ENCODE measurements around the gene MORF4L1. TPM values are rescaled to one million over a fixed set of nuclear protein-coding genes. Genes with fewer than 3 reads are reported as not detected.
"Not testable (repeated sequence)": the region's sequence is repeated elsewhere in the genome, so short reads cannot be mapped to it uniquely, and the experiment has no call there.

Gene MORF4L1
- total RNA-seq, 1 donor from 2014 or later = 329 TPM

- not testable (repeated sequence) for DNase-seq (ENCODE audit: low read depth in 2 of 2)
Measured at GRCh38 chr15:78900819-78901533, 28.3 kb downstream of the MORF4L1 start.

DNA sequence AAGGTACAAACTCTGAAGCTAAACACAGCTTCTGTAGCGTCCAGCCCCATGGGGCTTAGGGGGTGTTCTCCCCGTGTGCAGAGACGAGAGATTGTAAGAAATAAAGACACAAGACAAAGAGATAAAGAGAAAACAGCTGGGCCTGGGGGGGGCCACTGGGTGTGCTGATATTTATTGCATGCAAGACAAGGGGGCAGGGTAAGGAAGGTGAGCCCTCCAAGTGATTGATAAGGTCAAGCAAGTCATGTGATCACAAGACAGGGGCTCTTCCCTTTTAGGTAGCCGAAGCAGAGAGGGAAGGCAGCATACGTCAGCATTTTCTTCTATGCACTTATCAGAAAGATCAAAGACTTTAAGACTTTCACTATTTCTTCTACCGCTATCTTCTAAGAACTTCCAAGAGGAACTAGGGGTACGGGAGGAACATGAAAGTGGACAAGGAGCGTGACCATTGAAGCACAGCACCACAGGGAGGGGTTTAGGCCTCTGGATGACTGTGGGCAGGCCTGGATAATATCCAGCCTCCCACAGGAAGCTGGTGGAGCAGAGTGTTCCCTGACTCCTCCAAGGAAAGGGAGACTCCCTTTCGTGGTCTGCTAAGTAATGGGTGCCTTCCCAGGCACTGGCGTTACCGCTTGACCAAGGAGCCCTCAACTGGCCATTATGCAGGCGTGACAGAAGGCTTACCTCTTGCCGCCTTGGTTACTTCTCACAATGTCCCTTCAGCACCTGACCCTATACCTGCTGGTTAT, 29.8 kb downstream of the MORF4L1 start:
- DNase-seq (ENCODE audit: low read depth in 2 of 2) = not testable (repeated sequence)

DNA sequence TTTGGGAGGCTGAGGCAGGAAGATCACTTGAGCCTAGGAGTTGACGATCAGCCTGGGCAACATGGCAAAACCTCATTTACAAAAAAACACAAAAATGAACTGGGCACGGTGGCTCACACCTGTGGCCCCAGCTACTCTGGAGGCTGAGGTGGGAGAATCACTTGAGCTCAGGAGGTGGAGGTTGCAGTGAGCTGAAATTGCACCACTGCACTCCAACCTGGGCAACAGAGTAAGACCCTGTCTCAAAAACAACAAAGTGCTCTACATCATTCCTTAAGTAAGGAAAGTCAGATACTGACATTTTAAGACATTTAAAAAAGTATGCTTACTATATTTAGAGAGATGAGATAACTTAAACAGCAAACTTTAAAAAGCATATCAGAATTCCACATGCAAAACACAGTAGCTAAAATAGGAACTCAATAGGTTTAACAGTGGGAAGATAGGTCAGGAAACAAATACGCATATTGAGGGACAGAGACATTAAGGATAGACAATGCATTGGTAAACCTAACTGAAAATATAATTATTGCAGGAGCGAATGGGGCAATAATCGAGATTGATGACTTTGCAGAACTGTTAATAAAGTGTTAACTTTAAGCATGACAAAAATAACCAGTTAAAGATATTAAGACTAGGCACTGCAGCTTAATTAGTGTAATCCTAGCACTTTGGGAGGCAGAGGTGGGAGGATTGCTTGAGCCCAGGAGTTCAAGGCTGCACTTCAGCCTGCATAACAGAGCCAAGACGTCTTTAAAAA, 32.1 kb downstream of the MORF4L1 start:
- no peak for DNase-seq (ENCODE audit: low read depth in 2 of 2)

DNA sequence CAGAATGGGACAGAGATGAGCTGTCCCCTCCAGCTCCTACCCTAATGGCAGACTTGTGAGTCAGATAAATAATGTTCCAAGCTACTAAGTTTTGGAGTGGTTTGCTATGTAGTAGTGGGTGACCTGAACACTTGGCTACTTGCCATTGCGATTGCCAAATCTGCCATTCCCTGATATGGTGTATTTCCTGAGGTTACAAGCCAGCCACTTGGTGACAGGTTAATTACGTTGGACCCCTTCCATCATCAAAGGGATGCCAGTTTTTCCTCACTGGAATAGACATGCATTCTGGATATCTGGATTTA, 33.6 kb downstream of the MORF4L1 start:
- peak; percentile 81 to 84 for DNase-seq (ENCODE audit: low read depth in 2 of 2)

GRCh38 chr15:78907577-78907976, 34.9 kb downstream of the MORF4L1 start:
- DNase-seq (ENCODE audit: low read depth in 2 of 2) = no peak

DNA sequence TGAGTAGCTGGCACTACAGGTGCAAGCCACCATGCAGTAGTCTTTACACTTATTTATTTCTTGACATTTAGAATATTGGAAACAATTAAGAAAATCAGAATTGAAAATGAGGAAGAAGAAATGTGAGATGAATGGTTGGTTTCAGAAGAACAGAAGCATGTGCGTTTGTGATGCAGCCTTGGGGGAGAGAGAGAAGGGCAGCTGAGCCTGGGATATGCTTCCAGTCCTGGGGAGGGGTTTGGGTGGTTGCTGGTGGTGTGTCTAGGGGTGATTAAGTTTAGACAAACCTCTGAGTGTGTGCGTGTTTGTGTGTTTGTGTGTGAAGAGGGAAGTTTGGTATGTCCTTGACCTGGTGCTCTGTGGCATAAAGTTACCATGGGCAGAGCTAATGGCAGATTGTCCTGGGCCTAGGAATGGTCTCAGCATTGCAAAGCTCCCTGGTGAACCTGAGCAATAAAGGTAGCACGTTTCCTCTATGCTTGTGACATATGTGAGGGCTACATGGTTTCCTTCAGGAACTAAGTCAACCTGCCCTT, 36.5 kb downstream of the MORF4L1 start:
- no peak for DNase-seq (ENCODE audit: low read depth in 2 of 2)

GRCh38 chr15:78909791-78910228, 37.1 kb downstream of the MORF4L1 start:
- DNase-seq (ENCODE audit: low read depth in 2 of 2) = peak in 1 of 2 donors; percentile 61

GRCh38 chr15:78910271-78910670, 37.6 kb downstream of the MORF4L1 start:
- no peak for DNase-seq (ENCODE audit: low read depth in 2 of 2)

- no peak for DNase-seq (ENCODE audit: low read depth in 2 of 2)
Measured at GRCh38 chr15:78912316-78912715, 39.6 kb downstream of the MORF4L1 start.

DNA sequence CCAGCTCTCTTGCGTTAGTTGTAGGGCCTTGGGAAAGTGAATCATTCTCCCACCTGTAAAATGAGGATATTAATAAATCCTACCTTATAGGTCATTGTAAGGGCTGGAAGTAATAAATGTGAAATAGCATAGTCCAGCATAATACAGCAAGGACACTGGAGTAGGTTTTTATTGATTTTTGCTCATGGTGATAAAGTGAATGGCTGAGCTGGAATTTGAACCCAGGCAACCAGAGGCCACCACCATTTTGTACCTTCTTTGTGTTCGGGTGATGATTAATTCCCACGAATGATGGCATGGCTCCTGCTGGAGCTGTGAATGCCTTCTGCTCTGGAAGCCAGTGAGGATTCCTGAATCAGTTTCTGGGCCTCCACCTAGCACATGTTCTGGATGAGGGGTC, 40.3 kb downstream of the MORF4L1 start:
- DNase-seq (ENCODE audit: low read depth in 2 of 2) = no peak

DNA sequence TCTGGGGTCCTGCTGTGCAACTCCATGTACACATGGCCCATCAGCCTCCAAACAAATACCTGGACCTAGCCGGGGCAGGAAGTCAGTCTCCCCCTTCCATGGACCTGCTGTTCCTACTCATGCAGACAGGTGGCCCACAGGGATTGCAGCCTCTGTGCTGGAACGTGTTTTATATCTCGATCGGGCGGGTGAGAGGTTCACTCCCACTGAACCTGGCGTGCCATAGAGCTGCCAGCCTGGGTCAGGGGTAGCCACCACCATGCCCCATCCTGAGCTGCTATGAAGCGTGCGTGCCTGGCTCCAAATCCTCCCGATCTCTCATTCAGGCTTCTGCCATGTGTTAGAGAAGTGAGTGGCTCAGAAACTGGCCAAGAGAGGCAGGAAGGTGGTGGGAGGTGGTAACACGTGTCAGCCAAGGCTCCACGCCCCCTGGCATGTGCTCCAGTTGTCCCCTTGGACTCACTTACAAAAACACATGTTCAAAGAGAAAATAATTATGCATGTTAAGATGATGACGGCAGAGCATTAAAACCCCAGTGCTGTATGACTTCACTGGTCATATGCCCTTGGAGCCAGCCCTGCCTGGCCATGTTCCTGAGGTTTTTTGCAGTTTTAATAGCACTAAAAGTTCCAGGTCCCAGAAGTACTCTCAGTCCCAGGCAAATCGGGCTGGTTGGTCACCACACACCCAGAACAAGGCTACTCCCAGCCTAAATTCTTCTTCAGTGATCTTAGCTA, 41.5 kb downstream of the MORF4L1 start:
- no peak for DNase-seq (ENCODE audit: low read depth in 2 of 2)

DNA sequence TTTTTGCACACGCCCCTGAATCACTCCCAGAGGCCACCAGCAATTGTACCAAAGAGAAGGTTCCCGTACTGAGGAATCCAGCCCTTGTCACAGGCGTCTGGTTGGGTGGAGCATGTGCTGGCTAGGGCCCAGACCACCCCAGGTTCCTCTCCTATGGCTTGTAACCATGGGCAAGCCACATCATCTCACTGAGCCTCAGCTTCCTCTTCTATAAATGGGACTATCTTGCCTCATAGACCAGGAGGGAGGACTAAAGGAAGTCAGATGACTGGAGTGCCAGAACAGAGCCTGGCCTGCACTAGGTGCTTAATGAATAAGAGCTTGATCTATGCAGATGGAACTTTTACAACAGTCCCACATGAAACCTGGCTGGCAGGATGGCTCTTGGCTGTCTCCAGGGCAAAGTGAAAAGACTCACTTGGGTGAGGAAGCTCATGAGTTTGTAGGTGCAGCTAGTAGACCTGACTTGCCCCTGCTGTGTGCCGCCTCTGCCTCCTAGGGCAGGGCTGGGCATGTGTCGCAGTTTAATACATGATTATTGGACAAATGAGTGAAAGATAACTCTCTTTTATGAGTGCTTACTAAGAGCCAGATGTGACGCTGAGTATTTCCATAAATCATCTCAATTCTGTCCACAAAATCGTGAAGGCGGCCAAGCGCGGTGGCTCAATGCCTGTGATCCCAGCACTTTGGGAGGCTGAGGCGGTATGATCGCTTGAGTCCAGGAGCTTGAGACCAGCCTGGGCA, 42.8 kb downstream of the MORF4L1 start:
- no peak for DNase-seq (ENCODE audit: low read depth in 2 of 2)

- DNase-seq (ENCODE audit: low read depth in 2 of 2) = no peak
Measured at GRCh38 chr15:78916088-78916487, 43.4 kb downstream of the MORF4L1 start.

DNA sequence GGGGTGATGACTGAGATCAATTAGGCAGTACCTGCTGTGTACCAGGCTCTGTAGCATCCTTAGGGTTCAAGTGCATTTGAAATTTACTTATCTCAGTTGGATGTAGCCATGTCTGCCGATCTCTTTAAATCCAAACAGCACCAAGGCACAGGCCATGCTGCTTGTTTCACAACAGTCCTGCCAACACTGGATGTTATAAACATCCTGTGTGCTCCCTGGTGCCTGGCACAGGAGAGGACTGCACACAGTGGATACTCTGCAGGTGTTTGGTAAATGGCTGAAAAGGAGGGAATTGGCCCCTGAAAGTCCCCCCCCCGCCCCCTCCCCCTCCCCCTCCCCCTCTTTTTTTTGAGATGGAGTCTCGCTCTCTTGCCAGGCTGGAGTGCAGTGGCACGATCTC, 45.2 kb downstream of the MORF4L1 start:
- no peak for DNase-seq (ENCODE audit: low read depth in 2 of 2)

DNA sequence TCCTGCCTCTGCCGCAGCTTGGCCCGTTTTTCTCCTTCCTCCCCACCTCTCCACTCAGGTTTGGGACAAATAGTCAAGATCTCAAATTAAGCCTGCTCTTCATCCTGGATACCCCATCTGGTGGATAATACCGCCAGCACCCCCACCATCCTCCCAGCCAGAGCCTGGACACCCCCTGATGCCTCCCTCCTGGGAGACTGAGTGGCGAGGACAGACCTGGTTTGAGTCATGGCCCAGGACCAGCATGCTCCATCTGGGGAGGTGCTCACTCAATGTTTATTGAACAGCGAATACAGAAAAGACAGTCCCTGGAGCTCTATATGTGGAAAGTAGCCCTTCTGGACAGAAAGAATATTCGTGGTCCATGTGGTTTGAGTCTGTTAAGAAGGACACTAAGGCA, 48.8 kb downstream of the MORF4L1 start:
- no peak for DNase-seq (ENCODE audit: low read depth in 2 of 2)

GRCh38 chr15:78921940-78922339, 49.2 kb downstream of the MORF4L1 start:
- no peak for DNase-seq (ENCODE audit: low read depth in 2 of 2)

GRCh38 chr15:78922527-78922926, 49.8 kb downstream of the MORF4L1 start:
- DNase-seq (ENCODE audit: low read depth in 2 of 2) = no peak

- no peak for DNase-seq (ENCODE audit: low read depth in 2 of 2)
Measured at GRCh38 chr15:78923015-78923414, 50.3 kb downstream of the MORF4L1 start.

- DNase-seq (ENCODE audit: low read depth in 2 of 2) = no peak
Measured at GRCh38 chr15:78923480-78924360, 51.0 kb downstream of the MORF4L1 start.

All from dermis microvascular lymphatic vessel endothelial cell (primary cell).